Measurements from ENCODE around the gene OPHN1.

Gene OPHN1

DNA sequence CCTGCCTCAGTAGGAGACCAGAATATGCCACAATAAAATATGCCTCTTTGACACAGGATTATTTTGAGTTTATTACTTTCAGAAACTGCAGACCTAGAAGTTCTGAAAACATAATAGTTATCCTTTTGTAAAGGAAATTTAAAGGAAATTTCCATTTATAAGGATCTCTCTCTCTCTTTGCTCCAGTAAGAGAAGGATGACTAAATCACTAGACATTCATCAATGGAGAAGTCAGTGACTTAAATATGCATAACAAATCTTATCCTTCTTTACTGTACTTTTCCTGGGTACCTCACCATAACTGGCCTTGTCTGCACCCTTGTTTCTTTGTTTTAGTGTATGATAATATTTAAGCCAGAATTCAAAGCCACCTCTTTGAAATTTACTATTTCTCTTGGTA lies 28.3 kb upstream of the OPHN1 start:
- no peak overlapping the region for H3K4me3 ChIP-seq (ENCODE audit: low read depth, low read length)
- TF ChIP-seq, protein P1, sequence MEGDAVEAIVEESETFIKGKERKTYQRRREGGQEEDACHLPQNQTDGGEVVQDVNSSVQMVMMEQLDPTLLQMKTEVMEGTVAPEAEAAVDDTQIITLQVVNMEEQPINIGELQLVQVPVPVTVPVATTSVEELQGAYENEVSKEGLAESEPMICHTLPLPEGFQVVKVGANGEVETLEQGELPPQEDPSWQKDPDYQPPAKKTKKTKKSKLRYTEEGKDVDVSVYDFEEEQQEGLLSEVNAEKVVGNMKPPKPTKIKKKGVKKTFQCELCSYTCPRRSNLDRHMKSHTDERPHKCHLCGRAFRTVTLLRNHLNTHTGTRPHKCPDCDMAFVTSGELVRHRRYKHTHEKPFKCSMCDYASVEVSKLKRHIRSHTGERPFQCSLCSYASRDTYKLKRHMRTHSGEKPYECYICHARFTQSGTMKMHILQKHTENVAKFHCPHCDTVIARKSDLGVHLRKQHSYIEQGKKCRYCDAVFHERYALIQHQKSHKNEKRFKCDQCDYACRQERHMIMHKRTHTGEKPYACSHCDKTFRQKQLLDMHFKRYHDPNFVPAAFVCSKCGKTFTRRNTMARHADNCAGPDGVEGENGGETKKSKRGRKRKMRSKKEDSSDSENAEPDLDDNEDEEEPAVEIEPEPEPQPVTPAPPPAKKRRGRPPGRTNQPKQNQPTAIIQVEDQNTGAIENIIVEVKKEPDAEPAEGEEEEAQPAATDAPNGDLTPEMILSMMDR (IDR thresholded peaks at IDR 0.05; ENCODE audit: insufficient read depth, low read depth, low read length, missing control alignments): no peak
- no peak for DNase-seq (ENCODE audit: low read depth)

DNA sequence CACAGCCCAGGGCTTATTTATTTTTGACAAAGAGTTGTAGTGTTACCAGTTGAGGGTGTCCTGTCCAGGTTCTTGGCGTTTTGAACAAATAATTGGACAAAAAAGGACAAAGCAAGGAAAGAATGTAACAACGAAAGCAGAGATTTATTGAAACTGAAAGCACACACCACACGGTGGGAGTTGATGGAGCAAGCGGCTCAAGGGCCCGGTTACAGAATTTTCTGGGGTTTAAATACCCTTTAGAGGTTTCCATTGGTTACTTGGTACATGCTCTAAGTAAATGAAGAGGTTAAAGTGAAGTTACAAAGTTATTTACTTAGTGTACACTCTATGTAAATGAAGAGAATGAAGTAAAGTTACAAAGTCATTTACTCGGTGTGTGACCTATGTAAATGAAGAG lies 27.8 kb upstream of the OPHN1 start:
- TF ChIP-seq, protein P1 (IDR thresholded peaks at IDR 0.05; ENCODE audit: insufficient read depth, low read depth, low read length, missing control alignments): no peak
- DNase-seq (ENCODE audit: low read depth): peak; percentile 0
- no peak overlapping the region for H3K4me3 ChIP-seq (ENCODE audit: low read depth, low read length)

DNA sequence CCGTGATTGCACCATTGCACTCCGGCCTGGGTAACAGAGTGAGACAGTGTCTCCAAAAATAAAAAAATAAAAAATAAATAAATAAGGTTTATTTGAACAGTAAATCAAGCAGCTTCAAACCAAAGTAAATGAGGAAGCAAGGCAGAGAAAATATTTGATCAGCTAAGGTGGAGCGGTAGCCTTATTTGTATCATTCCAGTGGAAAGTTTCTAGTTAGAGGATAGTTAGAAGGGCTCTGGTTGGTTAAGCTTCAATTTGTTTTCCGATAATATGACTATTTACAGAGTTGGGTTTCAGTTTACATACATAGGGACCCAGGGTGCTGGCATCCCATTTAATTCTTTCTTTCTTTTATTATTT lies 21.8 kb upstream of the OPHN1 start:
- TF ChIP-seq, protein P1 (IDR thresholded peaks at IDR 0.05; ENCODE audit: insufficient read depth, low read depth, low read length, missing control alignments): no peak
- no peak for DNase-seq (ENCODE audit: low read depth)
- no peak overlapping the region for H3K4me3 ChIP-seq (ENCODE audit: low read depth, low read length)

DNA sequence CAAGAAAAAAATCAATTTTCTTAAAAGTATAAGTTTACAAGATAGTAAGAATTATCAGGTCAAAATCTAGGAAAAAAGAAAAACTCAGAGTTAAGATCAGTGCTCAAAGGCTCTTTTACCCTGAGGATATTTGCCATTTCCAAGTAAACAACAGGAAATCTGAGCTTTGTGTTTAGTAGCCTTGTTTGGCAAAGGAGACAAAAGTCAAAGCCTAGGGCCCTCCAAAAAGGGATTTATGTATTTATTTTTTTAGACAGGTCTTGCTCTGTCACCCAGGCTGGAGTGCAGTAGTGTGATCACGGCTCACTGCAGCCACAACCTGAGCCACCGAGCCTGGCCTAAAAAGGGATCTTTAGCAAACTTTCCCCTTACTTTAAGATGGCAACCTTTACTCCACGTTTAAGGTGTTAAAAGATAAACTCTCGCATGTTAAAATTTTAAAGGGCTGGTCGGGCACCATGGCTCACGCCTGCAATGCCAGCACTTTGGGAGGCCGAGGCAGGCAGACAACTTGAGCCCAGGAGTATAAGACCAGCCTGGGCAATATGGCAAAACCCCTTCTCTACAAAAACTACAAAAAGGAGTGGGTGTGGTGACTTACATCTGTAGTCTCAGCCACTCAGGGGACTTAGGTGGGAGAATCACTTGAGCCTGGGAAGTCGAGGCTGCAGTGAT lies 21.3 kb upstream of the OPHN1 start:
- no peak for DNase-seq (ENCODE audit: low read depth)
- TF ChIP-seq, protein P1 (IDR thresholded peaks at IDR 0.05; ENCODE audit: insufficient read depth, low read depth, low read length, missing control alignments): no peak
- no peak overlapping the region for H3K4me3 ChIP-seq (ENCODE audit: low read depth, low read length)

DNA sequence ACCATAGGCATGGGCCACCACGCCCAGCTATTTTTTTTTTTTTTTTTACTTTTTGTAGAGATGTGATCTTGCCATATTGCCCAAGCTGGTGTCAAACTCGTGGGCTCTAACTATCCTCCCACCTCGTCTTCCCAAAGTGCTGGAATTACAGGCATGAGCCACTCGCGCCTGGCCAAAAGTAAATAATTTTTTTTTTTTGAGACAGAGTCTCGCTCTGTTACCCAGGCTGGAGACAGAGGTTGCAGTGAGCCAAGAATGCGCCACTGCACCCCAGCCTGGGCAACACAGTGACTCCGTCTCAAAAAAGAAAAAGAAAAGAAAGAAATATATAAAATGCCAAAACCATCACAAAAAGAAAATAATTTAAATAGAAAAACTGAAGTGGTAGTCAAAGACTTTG lies 18.4 kb upstream of the OPHN1 start:
- no peak for DNase-seq (ENCODE audit: low read depth)
- TF ChIP-seq, protein P1 (IDR thresholded peaks at IDR 0.05; ENCODE audit: insufficient read depth, low read depth, low read length, missing control alignments): no peak
- no peak overlapping the region for H3K4me3 ChIP-seq (ENCODE audit: low read depth, low read length)

DNA sequence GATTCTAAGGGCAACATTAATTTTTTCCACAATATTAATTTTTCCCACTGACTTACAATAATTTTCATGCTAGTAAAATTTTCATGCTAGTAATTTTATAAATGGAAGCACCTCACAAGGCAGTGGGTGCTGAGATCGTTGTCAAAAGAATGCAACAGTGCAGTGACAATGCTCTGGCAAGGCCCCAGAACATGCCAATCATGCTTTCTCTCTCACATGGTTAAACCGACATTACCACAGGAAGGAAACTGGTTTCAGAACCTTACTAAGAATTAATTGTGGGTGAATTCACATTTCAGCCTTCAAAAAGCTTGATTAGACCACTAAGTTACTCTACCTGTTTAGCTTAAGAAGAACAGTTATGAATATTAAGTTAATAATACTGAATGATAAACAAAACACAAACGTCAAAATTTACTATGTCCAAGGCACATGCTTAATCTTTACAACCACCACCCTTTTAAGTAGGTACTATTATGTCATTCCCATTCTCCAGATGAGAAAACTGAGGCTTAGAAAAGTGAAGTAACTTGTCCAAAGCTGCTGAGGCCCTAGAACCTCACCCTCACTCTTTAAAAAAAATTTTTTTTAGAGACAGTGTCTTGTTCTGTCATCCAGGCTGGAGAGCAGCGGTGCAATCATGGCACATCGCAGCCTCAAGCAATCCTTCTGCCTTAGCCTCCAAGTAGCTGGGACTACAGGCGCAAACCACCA lies 10.0 kb upstream of the OPHN1 start:
- TF ChIP-seq, protein P1 (IDR thresholded peaks at IDR 0.05; ENCODE audit: insufficient read depth, low read depth, low read length, missing control alignments): no peak
- peak; percentile 16 for DNase-seq (ENCODE audit: low read depth)
- H3K4me3 ChIP-seq (ENCODE audit: low read depth, low read length): no peak overlapping the region

Measured in GM12865 (cell line).